Upper lobe of left lung (tissue), 4 donors: ENCODE data around the gene COL15A1.

Experiments used
- CTCF ChIP-seq, 6 experiments: fragments of 450-650 bp in 4 of 6; fragments of 200-600 bp in 2 of 6; sonication (generic) in 2 of 6; IDR thresholded peaks; one replicate each; pipeline ENCODE4 v1.5.1; 2016 to 2019; ENCODE audit warnings: antibody characterized with exemption in 6 of 6
- EP300 ChIP-seq, 4 donors: sonication (generic); formaldehyde crosslinking; IDR thresholded peaks; one replicate each; pipeline ENCODE4 v1.5.1; 2017; ENCODE audit warnings: antibody characterized with exemption in 4 of 4, control low read depth in 2 of 4
- POLR2A ChIP-seq, 4 donors: fragments of 450-650 bp; IDR thresholded peaks; one replicate each; pipeline ENCODE4 v1.5.1; 2016 to 2017; ENCODE audit warnings: antibody characterized with exemption in 4 of 4, mild to moderate bottlenecking in 2 of 4

DNA sequence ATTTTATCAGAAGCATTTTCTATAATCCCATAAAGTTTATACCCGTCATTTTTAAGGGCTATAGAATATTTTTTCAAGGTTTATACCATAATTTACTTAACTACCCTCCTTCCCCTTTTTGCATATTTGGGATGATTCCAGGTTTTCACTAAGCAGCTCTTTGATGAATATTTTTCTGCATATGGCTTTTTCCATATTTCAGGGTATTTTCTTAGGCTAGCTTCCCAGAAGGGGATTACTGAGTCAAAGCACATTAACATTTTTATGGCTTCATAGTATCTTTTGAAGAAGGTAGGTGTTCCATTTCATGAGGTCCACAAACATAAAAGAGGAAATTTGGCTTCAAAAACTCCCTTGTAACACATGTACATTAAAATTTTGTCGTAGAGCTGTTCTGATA, 14.6 kb upstream of the COL15A1 start:
- TF ChIP-seq EP300 (IDR thresholded peaks at IDR 0.05) (no peak), POLR2A (IDR thresholded peaks at IDR 0.05) (no peak), CTCF (IDR thresholded peaks at IDR 0.05) (no peak)
